Neural cell (in vitro differentiated cells): ENCODE results near the gene ADAM30. TPM values are rescaled to one million over a fixed set of nuclear protein-coding genes. Genes with fewer than 3 reads are reported as not detected.

Experiments used
- H2AFZ ChIP-seq: fragments of 200-600, 300-800 bp; sonication (generic), shearing (Covaris generic); 2 replicates; pipeline ENCODE4 v1.6.0; 2014; ENCODE audit warnings: low read depth, mild to moderate bottlenecking, antibody characterized with exemption, low read length, moderate library complexity
- H3F3A ChIP-seq: fragments of 200-600 bp; shearing (Covaris generic); 2 replicates; pipeline ENCODE4 v1.6.1; 2016; ENCODE audit warnings: mild to moderate bottlenecking, moderate library complexity, mixed read lengths, antibody characterized with exemption, low read length; ENCODE audit not compliant: insufficient read depth, poor library complexity, severe bottlenecking
- H3K27ac ChIP-seq: fragments of 200-600, 300-800 bp; sonication (generic), shearing (Covaris generic); 2 replicates; pipeline ENCODE4 v1.5.1; 2014; ENCODE audit warnings: mild to moderate bottlenecking, low read length, moderate library complexity
- H3K27me3 ChIP-seq: fragments of 300-800, 200-600 bp; sonication (generic), shearing (Covaris generic); 2 replicates; pipeline ENCODE4 v1.6.0; 2014; ENCODE audit warnings: mild to moderate bottlenecking, low read depth, low read length, moderate library complexity; ENCODE audit not compliant: insufficient read depth
- H3K36me3 ChIP-seq: fragments of 300-800, 200-600 bp; sonication (generic), shearing (Covaris generic); 2 replicates; pipeline ENCODE4 v1.5.1; 2014; ENCODE audit warnings: mild to moderate bottlenecking, antibody characterized with exemption, low read length, moderate library complexity; ENCODE audit not compliant: insufficient read depth
- H3K4me2 ChIP-seq: fragments of 300-800, 200-600 bp; sonication (generic), shearing (Covaris generic); 2 replicates; pipeline ENCODE4 v1.6.0; 2014; ENCODE audit warnings: mild to moderate bottlenecking, low read length
- H3K4me3 ChIP-seq: fragments of 300-800, 200-600 bp; sonication (generic), shearing (Covaris generic); 2 replicates; pipeline ENCODE4 v1.5.1; 2014; ENCODE audit warnings: mild to moderate bottlenecking, low read length, moderate library complexity
- H3K79me2 ChIP-seq: fragments of 200-600 bp; shearing (Covaris generic); replicated peaks from 2 replicates; pipeline ENCODE4 v1.6.0; 2014; ENCODE audit warnings: mild to moderate bottlenecking, low read length, moderate library complexity; ENCODE audit not compliant: insufficient read depth
- H3K9ac ChIP-seq: fragments of 300-800, 200-600 bp; sonication (generic), shearing (Covaris generic); 2 replicates; pipeline ENCODE4 v1.6.1; 2016; ENCODE audit warnings: mild to moderate bottlenecking, low read length, mixed read lengths
- H3K9me2 ChIP-seq: fragments of 200-600 bp; shearing (Covaris generic); 2 replicates; pipeline ENCODE4 v1.6.1; 2016; ENCODE audit warnings: mild to moderate bottlenecking, low read length, mixed read lengths; ENCODE audit not compliant: insufficient read depth
- H3K9me3 ChIP-seq: fragments of 200-600, 300-800 bp; sonication (generic), shearing (Covaris generic); 2 replicates; pipeline ENCODE4 v1.6.1; 2016; ENCODE audit warnings: mild to moderate bottlenecking, mixed run types, low read length, moderate library complexity, mixed read lengths
- H4K20me1 ChIP-seq: fragments of 200-600 bp; shearing (Covaris generic); 2 replicates; pipeline ENCODE4 v1.6.1; 2016; ENCODE audit warnings: mild to moderate bottlenecking, mixed run types; ENCODE audit not compliant: insufficient read depth
- CTCF ChIP-seq: fragments of 450-650 bp; IDR thresholded peaks from 2 replicates; pipeline ENCODE4 v1.5.1; 2014; ENCODE audit warnings: antibody characterized with exemption, mild to moderate bottlenecking, moderate library complexity; ENCODE audit not compliant: poor library complexity, severe bottlenecking
- EP300 ChIP-seq: fragments of 450-650 bp; conservative IDR thresholded peaks from 2 replicates; pipeline ENCODE4 v1.6.1; 2014; ENCODE audit warnings: antibody characterized with exemption, mild to moderate bottlenecking, moderate library complexity; ENCODE audit not compliant: poor library complexity, severe bottlenecking
- EZH2 ChIP-seq: fragments of 200-600, 300-800 bp; shearing (Covaris generic), sonication (generic); IDR thresholded peaks from 2 replicates; pipeline ENCODE4 v1.6.1; 2014; ENCODE audit warnings: antibody characterized with exemption, low read length, borderline replicate concordance, mild to moderate bottlenecking; ENCODE audit not compliant: insufficient read depth, poor library complexity, severe bottlenecking
- MXI1 ChIP-seq: fragments of 450-650 bp; conservative IDR thresholded peaks from 2 replicates; pipeline ENCODE4 v1.6.1; 2014; ENCODE audit warnings: antibody characterized with exemption, mild to moderate bottlenecking; ENCODE audit not compliant: poor library complexity, severe bottlenecking
- POLR2AphosphoS5 ChIP-seq: IDR thresholded peaks from 2 replicates; pipeline ENCODE4 v1.6.1; 2012
- RAD21 ChIP-seq: fragments of 450-650 bp; conservative IDR thresholded peaks from 2 replicates; pipeline ENCODE4 v1.6.1; 2014; ENCODE audit warnings: antibody characterized with exemption, mild to moderate bottlenecking, moderate library complexity
- REST ChIP-seq: IDR thresholded peaks from 2 replicates; pipeline ENCODE4 v1.6.1; 2012; ENCODE audit warnings: borderline replicate concordance
- SMC3 ChIP-seq: fragments of 450-650 bp; conservative IDR thresholded peaks from 2 replicates; pipeline ENCODE4 v1.6.1; 2014; ENCODE audit warnings: antibody characterized with exemption, mild to moderate bottlenecking, moderate library complexity; ENCODE audit not compliant: poor library complexity
- TAF1 ChIP-seq: IDR thresholded peaks from 2 replicates; pipeline ENCODE4 v1.6.1; 2012; ENCODE audit warnings: low read depth
- polyA plus RNA-seq: library from polyadenylated mRNA; depleted of rRNA; stranded (reverse); fragments of >200 nt; gene quantifications from 2 replicates; pipeline ENCODE4 v1.2.3, GENCODE V29; 2014

ADAM30 gene
- polyA plus RNA-seq, 1 donor from 2014 or later = not detected

GRCh38 chr1:119871881-119872280, 24.4 kb downstream of the ADAM30 start:
- H3K9ac ChIP-seq = no peak overlapping the region
- H3K9me2 ChIP-seq = no peaks in the 10 kb centered on the region
- H3F3A ChIP-seq = no peaks in the 10 kb centered on the region
- H3K79me2 ChIP-seq = no peaks in the 10 kb centered on the region
- no peaks in the 10 kb centered on the region for H3K36me3 ChIP-seq
- no peaks in the 10 kb centered on the region for H4K20me1 ChIP-seq
- no peak overlapping the region for H3K4me2 ChIP-seq
- H3K27me3 ChIP-seq = no peaks in the 10 kb centered on the region
- no peak overlapping the region for H3K4me3 ChIP-seq
- H3K9me3 ChIP-seq = no peaks in the 10 kb centered on the region
- TF ChIP-seq POLR2AphosphoS5 (no peak), TAF1 (no peak), EP300 (no peak), CTCF (no peak), REST (no peak), EZH2 (no peak), SMC3 (no peak), RAD21 (no peak), MXI1 (no peak)
- H3K27ac ChIP-seq = no peak overlapping the region
- H2AFZ ChIP-seq = no peak overlapping the region

- Histone ChIP-seq H2AFZ (no peak overlapping the region), H3K36me3 (no peaks in the 10 kb centered on the region), H3K27me3 (no peaks in the 10 kb centered on the region), H3K9ac (no peak overlapping the region), H4K20me1 (no peaks in the 10 kb centered on the region), H3K9me3 (no peaks in the 10 kb centered on the region), H3F3A (no peaks in the 10 kb centered on the region), H3K4me2 (no peak overlapping the region), H3K4me3 (no peak overlapping the region), H3K79me2 (no peaks in the 10 kb centered on the region), H3K9me2 (no peaks in the 10 kb centered on the region), H3K27ac (no peak overlapping the region)
- TF ChIP-seq SMC3 = peak; percentile 67
- no peak for TF ChIP-seq EZH2
- peak; percentile 60 for TF ChIP-seq CTCF
- peak; percentile 66 for TF ChIP-seq RAD21
- TF ChIP-seq MXI1 = no peak
Measured at GRCh38 chr1:119870917-119871596, 25.3 kb downstream of the ADAM30 start.
